ENCODE data around the gene APBA1.
A peak's percentile ranks its signal among the peaks of the same experiment; 100 is the strongest.

APBA1 gene

DNA sequence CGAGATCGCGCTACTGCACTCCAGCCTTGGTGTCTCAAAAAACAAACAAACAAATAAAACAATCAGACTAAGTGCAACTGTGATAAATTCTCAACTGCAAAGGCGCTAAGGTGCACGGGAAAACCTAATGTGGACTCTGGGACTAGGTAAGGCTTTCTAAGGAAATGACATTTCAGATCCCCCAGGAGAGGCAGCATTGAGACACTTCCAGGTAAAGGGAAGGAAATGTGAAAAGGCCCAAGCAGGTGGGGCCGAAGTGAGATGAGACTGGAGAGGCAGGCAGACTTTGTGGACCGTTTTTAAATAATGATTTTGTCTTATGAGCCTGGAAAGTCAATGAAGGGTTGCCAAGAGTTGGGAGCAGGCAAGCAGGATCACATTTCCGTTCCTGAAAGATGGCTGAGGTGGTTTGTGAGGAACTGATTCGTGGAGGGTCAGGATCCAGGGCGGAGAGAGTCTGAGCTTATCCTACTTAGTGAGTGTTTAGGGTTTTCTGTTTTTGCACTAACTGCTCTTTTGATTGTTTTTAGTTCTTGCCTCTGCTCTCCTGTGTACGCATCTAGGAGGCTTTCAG lies 2.0 kb upstream of the APBA1 start:
- H3K27ac ChIP-seq: no peak overlapping the region
- TF ChIP-seq ZFX (IDR thresholded peaks at IDR 0.05) (no peak), CTCF (conservative IDR thresholded peaks at IDR 0.05) (peak; percentile 36)

- no peak for TF ChIP-seq CTCF (conservative IDR thresholded peaks at IDR 0.05)
- TF ChIP-seq ZFX (IDR thresholded peaks at IDR 0.05): no peak
- peak overlapping the region; percentile 46; the same call in 1 of the 2 replicates for H3K27ac ChIP-seq
Measured at GRCh38 chr9:69673311-69673640, 1.1 kb upstream of the APBA1 start.

- TF ChIP-seq ZFX (IDR thresholded peaks at IDR 0.05) (no peak), CTCF (conservative IDR thresholded peaks at IDR 0.05) (peak; percentile 94)
- peak overlapping the region; percentile 46 for H3K27ac ChIP-seq
Measured at GRCh38 chr9:69672596-69673310, 582 bp upstream of the APBA1 start.

DNA sequence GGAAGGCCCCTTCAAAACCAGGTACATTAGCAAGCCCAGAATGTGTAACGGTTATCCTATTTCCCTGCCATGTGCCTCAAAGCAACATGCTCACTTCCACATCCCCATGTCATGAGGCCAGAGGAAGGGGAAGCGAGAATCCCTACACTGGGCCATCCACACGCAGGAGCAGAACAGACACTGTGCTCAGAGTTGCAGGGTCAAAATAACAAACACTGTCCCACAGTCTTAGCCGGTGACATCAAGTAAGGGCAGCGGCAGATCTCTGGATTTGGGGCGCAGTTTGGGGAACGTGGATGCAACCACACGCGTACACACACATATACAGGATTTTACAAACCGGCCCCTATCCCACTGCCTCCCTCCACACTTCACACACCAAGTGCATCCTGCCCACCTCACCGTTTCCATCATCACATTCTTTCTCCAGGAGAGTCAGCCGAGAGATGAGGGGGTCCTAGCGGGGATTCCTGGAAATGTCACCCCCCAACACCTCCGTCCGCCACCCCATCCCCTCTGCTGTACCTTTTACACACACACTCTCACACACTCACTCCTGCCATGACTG lies 776 bp downstream of the APBA1 start:
- TF ChIP-seq ZFX (IDR thresholded peaks at IDR 0.05): no peak

GRCh38 chr9:69667306-69667705 lies 4.9 kb downstream of the APBA1 start:
- TF ChIP-seq CTCF (conservative IDR thresholded peaks at IDR 0.05): no peak
- no peak for TF ChIP-seq ZFX (IDR thresholded peaks at IDR 0.05)
- H3K27ac ChIP-seq: no peak overlapping the region

More for the DNA sequence above, 776 bp downstream of the APBA1 start:
- no peak overlapping the region; the same call in 1 of the 2 replicates for H3K27ac ChIP-seq

DNA sequence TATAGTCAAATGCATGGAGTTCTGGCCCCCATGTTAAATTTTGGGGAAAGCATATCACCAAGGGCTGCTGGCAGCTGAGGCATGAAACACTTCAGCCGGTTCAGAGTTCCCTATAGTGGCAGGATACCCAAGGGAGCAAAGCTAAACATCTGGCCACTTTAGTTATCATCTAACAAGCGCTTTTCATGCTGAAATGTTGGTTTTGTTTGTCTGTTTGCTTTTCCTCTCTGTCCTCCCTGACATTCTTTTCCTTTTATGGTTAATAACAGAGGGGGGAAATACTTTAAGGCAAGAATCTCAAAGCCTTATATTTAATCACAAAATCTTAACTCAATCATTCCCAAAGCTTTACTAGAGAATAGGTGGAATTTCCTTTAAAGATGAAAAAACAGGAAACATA lies 11.9 kb downstream of the APBA1 start:
- TF ChIP-seq CTCF (conservative IDR thresholded peaks at IDR 0.05) (no peak), ZFX (IDR thresholded peaks at IDR 0.05) (no peak)
- no peak overlapping the region for H3K27ac ChIP-seq

DNA sequence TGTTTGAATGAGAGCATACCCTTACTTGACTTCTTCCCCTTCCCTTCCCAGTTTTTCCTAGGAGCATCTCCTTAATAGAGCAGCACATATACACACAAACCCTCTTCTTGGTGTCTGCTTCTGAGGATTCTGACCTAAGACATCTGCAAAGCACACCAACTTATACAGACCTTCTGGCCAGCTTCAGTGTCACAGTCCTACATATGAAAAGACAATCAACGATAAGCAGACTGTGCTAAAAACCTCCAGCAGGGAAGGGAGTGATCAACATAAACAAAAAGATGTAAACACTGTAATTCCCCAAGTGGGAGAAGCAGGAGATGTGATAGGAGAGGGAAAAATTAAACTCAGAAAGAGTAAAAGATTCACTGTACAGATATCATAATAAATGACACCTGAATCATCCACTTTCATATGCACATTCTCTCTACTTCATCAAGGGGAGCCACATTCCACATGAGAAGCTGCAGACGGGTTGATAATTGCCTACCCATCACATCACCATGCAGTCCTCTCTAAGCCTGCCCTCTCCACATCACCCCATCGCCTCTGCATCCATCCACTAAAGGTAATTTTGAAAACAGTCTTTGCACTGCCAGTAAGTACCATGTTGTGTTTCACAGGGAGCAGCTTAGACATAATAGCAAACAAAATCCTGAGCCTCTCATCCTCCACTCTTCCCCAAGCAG lies 13.0 kb downstream of the APBA1 start:
- no peak overlapping the region for H3K27ac ChIP-seq
- TF ChIP-seq CTCF (conservative IDR thresholded peaks at IDR 0.05) (no peak), ZFX (IDR thresholded peaks at IDR 0.05) (no peak)

All from C4-2B (cell line).